Measurements from ENCODE around the gene SBK2. TPM values are rescaled to one million over a fixed set of nuclear protein-coding genes. Genes with fewer than 3 reads are reported as not detected.

SBK2 gene
- total RNA-seq, 1 donor from 2014 or later: not detected

DNA sequence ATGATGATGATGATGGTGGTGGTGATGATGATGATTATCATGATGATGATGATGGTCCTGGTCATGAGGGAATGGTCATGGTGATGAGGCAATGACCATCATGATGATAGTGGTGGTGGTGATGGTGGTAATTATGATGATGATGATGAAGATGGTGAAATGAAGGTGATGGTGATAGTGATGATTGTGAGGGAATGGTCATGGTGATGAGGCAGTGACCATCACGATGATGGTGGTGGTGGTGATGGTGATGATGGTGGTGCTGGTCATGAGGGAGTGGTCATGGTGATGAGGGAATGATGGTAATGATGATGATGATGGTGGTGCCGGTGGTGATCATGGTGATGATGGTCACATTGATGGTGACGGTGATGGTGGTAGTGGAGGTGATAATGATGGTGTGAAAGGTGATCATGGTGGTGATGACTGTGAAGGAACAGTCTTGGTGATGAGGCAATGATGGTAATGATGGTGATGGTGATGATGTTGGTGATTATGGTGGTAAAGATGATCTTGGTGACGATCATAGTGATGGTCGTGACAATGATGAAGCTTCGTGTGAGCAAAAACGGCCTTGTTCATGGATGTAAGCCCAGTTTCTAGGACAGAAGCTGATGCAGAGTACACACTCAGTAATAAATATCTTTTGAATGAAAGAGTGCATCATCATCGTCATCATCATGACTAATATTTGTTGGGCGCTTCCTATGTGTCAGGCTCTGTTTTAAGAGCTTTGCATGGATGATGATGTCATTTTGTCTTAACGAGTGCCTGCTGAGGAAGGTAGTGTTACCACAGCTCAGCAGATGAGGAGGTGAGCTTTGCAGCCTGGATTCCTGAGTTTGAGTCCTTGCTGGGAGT lies 17.3 kb downstream of the SBK2 start:
- no peaks in the 10 kb centered on the region for H3K36me3 ChIP-seq (ENCODE audit: control insufficient read depth, insufficient read depth, low read length)
- H3K4me3 ChIP-seq (ENCODE audit: low read depth, low read length): no peak overlapping the region
- no peak for FAIRE-seq
- no peaks in the 10 kb centered on the region for H3K27me3 ChIP-seq (ENCODE audit: control insufficient read depth, insufficient read depth, low read length)
- TF ChIP-seq, protein P1, sequence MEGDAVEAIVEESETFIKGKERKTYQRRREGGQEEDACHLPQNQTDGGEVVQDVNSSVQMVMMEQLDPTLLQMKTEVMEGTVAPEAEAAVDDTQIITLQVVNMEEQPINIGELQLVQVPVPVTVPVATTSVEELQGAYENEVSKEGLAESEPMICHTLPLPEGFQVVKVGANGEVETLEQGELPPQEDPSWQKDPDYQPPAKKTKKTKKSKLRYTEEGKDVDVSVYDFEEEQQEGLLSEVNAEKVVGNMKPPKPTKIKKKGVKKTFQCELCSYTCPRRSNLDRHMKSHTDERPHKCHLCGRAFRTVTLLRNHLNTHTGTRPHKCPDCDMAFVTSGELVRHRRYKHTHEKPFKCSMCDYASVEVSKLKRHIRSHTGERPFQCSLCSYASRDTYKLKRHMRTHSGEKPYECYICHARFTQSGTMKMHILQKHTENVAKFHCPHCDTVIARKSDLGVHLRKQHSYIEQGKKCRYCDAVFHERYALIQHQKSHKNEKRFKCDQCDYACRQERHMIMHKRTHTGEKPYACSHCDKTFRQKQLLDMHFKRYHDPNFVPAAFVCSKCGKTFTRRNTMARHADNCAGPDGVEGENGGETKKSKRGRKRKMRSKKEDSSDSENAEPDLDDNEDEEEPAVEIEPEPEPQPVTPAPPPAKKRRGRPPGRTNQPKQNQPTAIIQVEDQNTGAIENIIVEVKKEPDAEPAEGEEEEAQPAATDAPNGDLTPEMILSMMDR (IDR thresholded peaks at IDR 0.05; ENCODE audit: insufficient read depth, low read length, severe bottlenecking): no peak
- DNase-seq (ENCODE audit: low read depth): peak; percentile 95

DNA sequence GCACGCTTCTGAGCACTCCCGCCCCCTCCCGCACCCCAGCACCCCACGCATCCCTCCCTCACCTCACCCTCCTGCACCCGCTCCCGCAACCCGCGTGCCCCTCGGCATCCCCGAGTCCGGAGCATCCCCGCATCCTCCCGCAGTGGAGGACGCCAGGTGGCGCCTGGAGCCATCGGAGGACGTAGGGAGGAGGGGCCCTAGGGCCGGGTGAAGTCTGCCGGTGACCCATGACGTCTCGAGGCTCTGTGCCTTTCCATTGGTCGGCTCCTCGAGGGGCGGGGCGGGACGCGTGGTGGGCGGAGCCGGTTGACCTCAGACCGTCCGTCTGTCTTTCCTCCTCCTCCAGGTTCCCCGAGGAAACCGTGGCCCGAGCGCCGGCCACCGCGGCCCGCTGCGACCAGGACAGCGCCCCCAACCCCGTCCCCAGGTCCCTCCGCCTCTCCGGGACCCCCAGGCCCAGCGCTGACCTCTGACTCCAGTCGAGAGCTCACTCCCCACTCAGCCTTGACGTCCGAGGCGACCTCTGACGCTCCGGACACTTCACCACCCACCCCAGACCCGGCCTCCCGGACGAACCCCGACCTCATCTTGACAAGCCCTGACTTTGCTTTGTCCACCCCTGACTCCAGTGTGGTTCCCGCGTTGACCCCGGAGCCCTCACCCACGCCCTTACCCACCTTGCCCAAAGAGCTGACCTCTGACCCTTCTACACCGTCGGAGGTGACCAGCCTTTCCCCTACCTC lies 19.9 kb downstream of the SBK2 start:
- H3K36me3 ChIP-seq (ENCODE audit: control insufficient read depth, insufficient read depth, low read length): no peaks in the 10 kb centered on the region
- DNase-seq (ENCODE audit: low read depth): peak; percentile 67
- FAIRE-seq: no peak
- peak overlapping the region; percentile 45 for H3K4me3 ChIP-seq (ENCODE audit: low read depth, low read length)
- TF ChIP-seq, protein P1 (IDR thresholded peaks at IDR 0.05; ENCODE audit: insufficient read depth, low read length, severe bottlenecking): peak; percentile 94
- H3K27me3 ChIP-seq (ENCODE audit: control insufficient read depth, insufficient read depth, low read length): no peaks in the 10 kb centered on the region

DNA sequence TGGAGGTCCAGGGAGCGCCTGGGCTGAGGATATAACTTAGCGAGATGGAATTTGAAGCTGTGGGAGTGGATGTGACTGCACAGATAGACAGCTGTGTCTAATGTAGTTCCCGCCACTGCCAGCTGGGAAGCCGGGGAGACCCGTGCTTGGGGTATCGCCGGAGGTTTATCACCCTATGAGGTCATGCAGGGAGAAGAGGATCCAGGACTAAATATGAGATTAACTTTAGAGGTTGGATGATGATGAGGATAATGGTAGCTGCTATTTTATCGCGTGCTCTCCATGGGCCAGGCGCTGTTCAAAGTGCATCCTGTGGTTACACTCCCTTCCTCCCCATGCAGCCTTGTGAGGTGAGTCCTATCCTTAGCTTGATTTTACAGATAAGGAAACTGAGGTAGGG lies 28.8 kb downstream of the SBK2 start:
- Histone ChIP-seq H3K36me3 (ENCODE audit: control insufficient read depth, insufficient read depth, low read length) (no peaks in the 10 kb centered on the region), H3K4me3 (ENCODE audit: low read depth, low read length) (no peak overlapping the region), H3K27me3 (ENCODE audit: control insufficient read depth, insufficient read depth, low read length) (no peaks in the 10 kb centered on the region)
- TF ChIP-seq, protein P1 (IDR thresholded peaks at IDR 0.05; ENCODE audit: insufficient read depth, low read length, severe bottlenecking): no peak
- DNase-seq (ENCODE audit: low read depth) (no peak), FAIRE-seq (no peak)

DNA sequence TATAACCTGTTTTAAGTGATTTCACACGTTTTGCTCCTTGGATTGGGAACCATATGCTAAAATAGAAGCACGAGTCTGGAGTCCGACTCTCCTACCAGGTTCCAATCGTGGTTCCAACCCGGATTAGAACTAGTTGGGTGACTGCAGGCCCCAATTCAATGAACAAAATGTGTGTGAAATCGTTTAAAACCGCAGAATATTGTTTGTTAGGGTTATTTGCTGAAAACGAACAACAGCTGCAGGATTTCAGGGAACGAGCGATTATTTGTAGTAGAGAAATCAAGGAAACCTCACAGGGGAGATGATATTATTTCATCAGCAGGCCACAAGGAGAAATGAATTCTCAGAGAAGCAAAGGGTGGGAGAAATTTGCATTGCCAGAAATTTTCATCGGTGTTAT lies 32.0 kb downstream of the SBK2 start:
- H3K27me3 ChIP-seq (ENCODE audit: control insufficient read depth, insufficient read depth, low read length): no peaks in the 10 kb centered on the region
- no peak overlapping the region for H3K4me3 ChIP-seq (ENCODE audit: low read depth, low read length)
- no peaks in the 10 kb centered on the region for H3K36me3 ChIP-seq (ENCODE audit: control insufficient read depth, insufficient read depth, low read length)
- DNase-seq (ENCODE audit: low read depth): no peak
- no peak for FAIRE-seq
- TF ChIP-seq, protein P1 (IDR thresholded peaks at IDR 0.05; ENCODE audit: insufficient read depth, low read length, severe bottlenecking): no peak

DNA sequence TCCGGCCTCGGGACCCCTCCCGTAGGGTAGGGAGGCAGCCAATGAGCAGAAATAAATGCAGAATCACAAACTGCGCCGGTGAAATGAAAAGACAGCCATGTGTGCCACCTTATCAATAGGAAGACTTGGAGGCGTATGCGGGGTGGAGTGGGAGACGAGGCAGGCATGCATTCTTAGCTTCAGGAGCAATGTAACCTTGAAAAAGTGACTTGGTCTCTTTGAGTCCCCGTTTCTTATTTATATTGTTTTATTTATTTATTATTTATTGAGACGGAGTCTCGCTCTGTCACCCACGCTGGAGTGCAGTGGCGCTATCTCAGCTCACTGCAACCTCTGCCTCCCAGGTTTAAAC lies 32.7 kb downstream of the SBK2 start:
- Histone ChIP-seq H3K36me3 (ENCODE audit: control insufficient read depth, insufficient read depth, low read length) (no peaks in the 10 kb centered on the region), H3K4me3 (ENCODE audit: low read depth, low read length) (no peak overlapping the region), H3K27me3 (ENCODE audit: control insufficient read depth, insufficient read depth, low read length) (no peaks in the 10 kb centered on the region)
- no peak for FAIRE-seq
- no peak for DNase-seq (ENCODE audit: low read depth)
- TF ChIP-seq, protein P1 (IDR thresholded peaks at IDR 0.05; ENCODE audit: insufficient read depth, low read length, severe bottlenecking): no peak

All from bronchial epithelial cell (primary cell).